GM21529 (cell line): ENCODE measurements around the gene AKR1C3.
"Not testable (repeated sequence)": the region's sequence is repeated elsewhere in the genome, so short reads cannot be mapped to it uniquely, and the experiment has no call there.

Experiments used
- ATAC-seq: cut with Tn5 transposase; IDR thresholded peaks from one replicate; pipeline ENCODE4 v1.9.1; 2021; ENCODE audit not compliant: unreplicated experiment

The AKR1C3 gene

GRCh38 chr10:5094265-5095205 lies at the start of gene AKR1C3:
Gene AKR1C3, plus strand, starts transcription at chr10:5094414. Its CDS starts 31 bp downstream, at chr10:5094445.
- no peak for ATAC-seq

GRCh38 chr10:5045095-5045494 lies 49.1 kb upstream of the AKR1C3 start:
- no peak for ATAC-seq

- ATAC-seq = no peak
Measured at GRCh38 chr10:5046410-5046809, 47.8 kb upstream of the AKR1C3 start.

DNA sequence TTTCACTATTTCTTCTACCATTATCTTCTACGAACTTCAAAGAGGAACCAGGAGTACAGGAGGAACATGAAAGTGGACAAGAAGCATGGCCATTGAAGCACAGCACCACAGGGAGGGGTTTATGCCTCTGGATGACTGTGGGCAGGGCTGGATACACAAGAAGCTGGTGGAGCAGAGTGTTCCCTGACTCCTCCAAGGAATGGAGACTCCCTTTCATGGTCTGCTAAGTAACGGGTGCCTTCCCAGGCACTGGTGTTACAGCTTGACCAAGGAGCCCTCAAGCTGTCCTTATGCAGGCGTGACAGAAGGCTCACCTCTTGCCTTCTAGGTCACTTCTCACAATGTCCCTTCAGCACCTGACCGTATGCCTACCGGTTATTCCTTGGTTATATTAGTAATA lies 47.2 kb upstream of the AKR1C3 start:
- ATAC-seq = not testable (repeated sequence)

DNA sequence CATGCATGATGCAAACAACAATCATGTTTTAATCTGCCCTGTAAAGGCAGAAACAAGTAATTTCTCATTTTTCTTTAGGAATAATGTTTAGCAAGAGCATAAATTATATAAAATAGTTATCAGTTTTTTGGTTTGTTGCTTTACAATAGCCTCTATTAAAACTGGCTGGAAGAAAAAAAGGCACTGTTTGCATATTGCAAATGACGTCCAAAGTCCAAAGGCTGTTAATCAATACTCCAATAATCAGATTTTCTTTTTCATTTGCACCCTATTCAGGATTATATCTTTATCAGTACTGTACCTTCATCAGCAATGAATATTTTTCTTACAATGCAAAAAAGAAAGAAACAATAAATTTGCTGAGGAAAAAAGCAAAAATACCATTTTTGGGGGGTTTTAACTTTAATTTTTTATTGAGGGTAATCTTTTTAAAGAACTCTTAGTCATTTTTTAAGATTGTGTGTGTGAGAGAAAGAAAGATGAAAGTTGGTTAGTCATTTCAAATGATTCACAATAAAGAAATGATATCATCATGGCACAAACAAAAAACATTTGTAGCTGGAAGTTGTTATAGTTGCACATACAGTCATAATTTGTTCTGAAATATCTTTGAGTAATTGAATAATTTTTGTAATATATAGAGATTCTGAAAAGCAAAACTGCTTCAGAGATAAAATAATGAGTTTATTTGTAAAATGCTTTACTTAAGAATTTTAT lies 46.1 kb upstream of the AKR1C3 start:
- no peak for ATAC-seq

DNA sequence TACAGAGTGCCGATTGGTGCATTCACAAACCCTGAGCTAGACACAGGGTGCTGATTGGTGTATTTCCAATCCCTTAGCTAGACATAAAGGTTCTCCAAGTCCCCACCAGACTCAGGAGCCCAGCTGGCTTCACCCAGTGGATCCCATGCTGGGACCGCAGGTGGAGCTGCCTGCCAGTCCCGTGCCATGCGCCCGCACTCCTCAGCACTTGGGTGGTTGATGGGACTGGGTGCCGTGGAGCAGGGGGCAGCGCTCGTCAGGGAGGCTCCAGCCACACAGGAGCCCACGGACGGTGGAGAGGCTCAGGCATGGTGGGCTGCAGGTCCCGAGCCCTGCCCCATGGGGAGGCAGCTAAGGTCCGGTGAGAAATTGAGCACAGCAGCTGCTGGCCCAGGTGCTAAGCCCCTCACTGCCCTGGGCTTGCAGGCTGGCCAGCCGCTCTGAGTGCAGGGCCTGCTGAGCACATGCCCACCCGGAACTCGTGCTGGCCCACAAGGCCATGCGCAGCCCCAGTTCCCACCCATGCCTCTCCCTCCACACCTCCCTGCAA lies 41.2 kb upstream of the AKR1C3 start:
- ATAC-seq = not testable (repeated sequence)

GRCh38 chr10:5054831-5055230 lies 39.4 kb upstream of the AKR1C3 start:
- ATAC-seq = not testable (repeated sequence)

DNA sequence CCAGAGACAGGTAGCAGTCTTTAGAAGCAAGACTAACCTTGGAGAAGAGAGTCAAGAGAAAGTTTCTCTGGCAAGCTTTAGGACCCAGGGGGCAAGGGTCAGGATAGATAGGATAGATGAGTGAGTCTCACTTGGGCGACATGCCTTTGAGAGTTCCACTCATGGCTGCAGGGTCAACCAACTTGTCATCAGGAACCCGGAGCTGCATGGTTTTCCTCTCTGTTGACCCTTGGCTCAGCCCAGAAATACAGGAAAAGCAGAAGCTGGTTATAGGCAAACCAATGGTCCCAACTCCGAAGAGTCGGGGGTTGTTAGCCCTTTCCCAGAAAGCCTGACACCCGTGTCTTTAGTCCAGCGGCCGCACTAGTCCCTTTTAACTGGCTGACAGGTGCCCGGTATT lies 34.9 kb upstream of the AKR1C3 start:
- not testable (repeated sequence) for ATAC-seq

DNA sequence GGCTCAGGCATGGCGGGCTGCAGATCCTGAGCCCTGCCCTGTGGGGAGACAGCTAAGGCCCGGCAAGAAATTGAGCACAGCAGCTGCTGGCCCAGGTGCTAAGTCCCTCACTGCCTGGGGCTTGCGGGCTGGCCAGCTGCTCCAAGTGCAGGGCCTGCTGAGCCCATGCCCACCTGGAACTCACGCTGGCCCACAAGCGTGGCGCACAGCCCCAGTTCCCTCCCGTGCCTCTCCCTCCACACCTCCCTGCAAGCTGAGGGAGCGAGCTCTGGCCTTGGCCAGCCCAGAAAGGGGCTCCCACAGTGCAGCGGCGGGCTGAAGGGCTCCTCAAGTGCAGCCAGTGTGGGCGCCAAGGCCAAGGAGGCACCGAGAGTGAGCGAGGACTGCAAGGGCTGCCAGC lies 33.4 kb upstream of the AKR1C3 start:
- ATAC-seq = not testable (repeated sequence)

DNA sequence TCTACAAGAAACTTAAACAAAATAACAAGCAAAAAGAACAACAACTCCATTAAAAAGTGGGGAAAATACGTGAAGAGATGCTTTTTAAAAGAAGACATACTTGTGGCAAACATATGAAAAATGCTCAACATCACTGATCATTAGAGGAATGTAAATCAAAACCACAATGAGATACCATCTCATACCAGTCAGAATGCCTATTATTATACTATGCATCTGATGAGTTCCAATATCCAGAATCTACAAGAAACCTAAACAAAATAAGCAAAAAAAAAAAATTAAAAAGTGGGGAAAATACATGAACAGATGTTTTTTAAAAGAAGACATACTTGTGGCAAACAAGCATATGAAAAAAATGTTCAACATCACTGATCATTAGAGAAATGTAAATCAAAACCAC lies 29.6 kb upstream of the AKR1C3 start:
- no peak for ATAC-seq

DNA sequence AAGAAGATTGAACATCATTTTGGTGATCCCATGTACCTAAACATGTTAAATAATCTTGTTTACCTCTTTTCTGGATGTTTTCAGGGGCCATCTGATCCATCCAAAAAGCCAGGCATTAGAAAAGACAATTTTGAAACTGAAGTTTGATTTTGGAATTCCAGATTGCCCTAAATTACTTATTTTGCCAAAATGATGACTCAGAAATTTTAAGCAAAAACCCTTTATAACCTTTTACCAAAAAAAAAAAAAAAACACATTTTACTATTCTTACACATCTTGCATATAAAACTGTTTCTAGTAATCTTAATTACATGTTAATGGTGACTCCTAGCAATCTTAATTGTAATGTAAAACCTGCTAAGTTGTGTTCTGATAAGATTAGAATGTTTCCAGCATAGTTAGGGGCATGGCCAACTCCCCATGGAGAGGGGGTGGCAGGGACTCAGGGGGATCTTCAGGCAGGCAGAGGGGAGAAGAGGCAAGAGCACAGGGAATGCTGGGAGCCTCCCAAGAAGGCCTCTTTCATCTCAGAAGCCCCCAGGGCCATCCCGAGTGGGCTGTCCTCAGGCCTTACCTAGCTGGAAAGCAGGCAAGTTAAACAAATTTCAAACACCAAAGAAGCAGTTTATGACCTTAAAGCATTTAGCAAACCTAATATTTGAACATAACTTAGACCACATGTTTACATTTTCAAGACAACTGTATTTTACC lies 25.8 kb upstream of the AKR1C3 start:
- ATAC-seq = no peak

GRCh38 chr10:5070648-5071410 lies 23.4 kb upstream of the AKR1C3 start:
- ATAC-seq = no peak

GRCh38 chr10:5071411-5072198 lies 22.6 kb upstream of the AKR1C3 start:
- ATAC-seq = no peak

DNA sequence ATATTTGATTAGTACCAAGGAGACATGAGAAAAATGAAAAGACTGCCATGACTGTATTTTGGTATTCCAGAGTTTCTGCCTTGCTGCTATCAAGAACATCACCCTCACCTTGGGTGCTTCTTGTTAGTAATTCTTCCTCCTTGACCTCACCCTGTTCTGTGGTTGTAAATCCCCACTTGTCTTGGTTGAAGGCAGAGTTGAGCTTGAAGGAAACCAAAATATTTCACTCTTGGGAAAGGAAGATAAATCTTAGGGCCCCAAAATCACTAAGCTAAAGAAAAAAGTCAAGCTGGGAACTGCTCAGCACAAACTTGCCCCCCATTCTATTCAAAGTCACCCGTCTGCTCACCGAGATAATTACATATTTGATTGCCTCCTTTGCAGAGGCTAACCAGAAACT lies 20.6 kb upstream of the AKR1C3 start:
- no peak for ATAC-seq

DNA sequence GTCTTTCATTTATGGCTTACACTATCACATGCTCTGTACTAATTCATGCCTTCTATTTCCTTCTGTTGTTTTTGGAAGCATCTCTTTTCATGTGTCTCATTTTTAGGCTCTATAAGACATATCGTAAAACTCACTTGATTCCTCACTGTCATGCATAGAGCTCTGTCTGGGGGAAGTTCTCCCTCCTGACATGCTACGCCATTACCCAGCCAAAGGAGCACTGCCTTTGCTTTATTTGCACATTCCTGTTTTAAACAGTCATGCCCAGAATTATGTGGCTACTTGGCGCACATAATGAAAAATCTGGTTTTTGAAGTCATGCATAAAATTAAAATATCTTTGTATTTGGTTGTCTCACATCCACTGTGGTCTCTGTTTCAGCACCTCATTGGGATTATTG lies 17.6 kb upstream of the AKR1C3 start:
- ATAC-seq = no peak

- ATAC-seq = no peak
Measured at GRCh38 chr10:5078547-5079180, 15.6 kb upstream of the AKR1C3 start.

DNA sequence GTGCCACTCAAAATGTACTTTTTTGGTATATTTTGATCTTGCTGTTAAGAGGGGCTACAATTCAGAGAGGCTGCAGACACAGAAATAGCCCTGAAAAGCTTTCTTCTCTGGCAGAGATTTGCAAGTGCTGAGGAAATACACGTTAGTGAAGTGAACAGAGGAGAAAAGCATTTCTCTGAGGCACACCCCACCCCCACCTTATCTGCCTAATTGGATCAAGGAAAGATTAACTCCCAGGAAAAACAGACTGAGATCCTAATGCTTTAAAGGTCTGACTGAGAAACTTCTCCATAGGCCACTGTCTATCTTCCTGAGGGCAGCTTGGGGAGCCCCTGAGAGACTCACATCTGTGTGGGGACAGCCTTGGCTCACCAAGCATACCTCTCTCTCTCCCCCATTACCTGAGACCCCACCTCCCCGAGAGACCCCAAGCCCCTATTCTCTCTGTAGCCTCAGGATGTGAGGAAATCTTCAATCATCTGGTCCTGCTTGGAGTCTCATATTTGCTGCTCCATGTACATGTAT lies 14.8 kb upstream of the AKR1C3 start:
- no peak for ATAC-seq

GRCh38 chr10:5079836-5080235 lies 14.4 kb upstream of the AKR1C3 start:
- ATAC-seq = no peak

- ATAC-seq = no peak
Measured at GRCh38 chr10:5081091-5081490, 13.1 kb upstream of the AKR1C3 start.
